Neural progenitor cell (in vitro differentiated cells): ENCODE measurements around the gene HIVEP1. TPM values are rescaled to one million over a fixed set of nuclear protein-coding genes. Genes with fewer than 3 reads are reported as not detected.

ENCODE experiments used
- DNase-seq: peaks from one replicate; pipeline ENCODE4 v3.0.0-alpha.2; 2016; ENCODE audit warnings: low spot score
- H2AFZ ChIP-seq: fragments of 200-600 bp; sonication (generic); replicated peaks from 2 replicates; pipeline ENCODE4 v1.6.1; 2016; ENCODE audit warnings: antibody characterized with exemption
- H3F3A ChIP-seq: fragments of 200-600 bp; sonication (generic); 2 replicates; pipeline ENCODE4 v1.6.1; 2016; ENCODE audit warnings: antibody characterized with exemption, low read depth
- H3K27ac ChIP-seq: fragments of 200-600 bp; sonication (generic); 2 replicates; pipeline ENCODE4 v1.5.1; 2016; ENCODE audit warnings: mild to moderate bottlenecking
- H3K27me3 ChIP-seq: fragments of 200-600 bp; sonication (generic); 2 replicates; pipeline ENCODE4 v1.6.1; 2016; ENCODE audit warnings: mild to moderate bottlenecking, moderate library complexity
- H3K36me3 ChIP-seq: fragments of 200-600 bp; sonication (generic); 2 replicates; pipeline ENCODE4 v1.5.1; 2016
- H3K4me1 ChIP-seq: fragments of 200-600 bp; sonication (generic); 2 replicates; pipeline ENCODE4 v1.6.1; 2016; ENCODE audit warnings: mixed run types
- H3K4me2 ChIP-seq: fragments of 200-600 bp; sonication (generic); 2 replicates; pipeline ENCODE4 v1.6.1; 2016
- H3K4me3 ChIP-seq: fragments of 200-600 bp; sonication (generic); 2 replicates; pipeline ENCODE4 v1.5.1; 2016
- H3K79me2 ChIP-seq: fragments of 200-600 bp; sonication (generic); 2 replicates; pipeline ENCODE4 v1.6.1; 2016; ENCODE audit warnings: low read depth
- H3K9ac ChIP-seq: fragments of 200-600 bp; sonication (generic); 2 replicates; pipeline ENCODE4 v1.6.1; 2016
- H3K9me3 ChIP-seq: fragments of 200-600 bp; sonication (generic); 2 replicates; pipeline ENCODE4 v1.5.1; 2016; ENCODE audit warnings: low read depth
- H4K20me1 ChIP-seq: fragments of 200-600 bp; sonication (generic); 2 replicates; pipeline ENCODE4 v1.6.1; 2016; ENCODE audit warnings: low read depth
- H3K27ac Mint-ChIP-seq: 3 replicates; pipeline ENCODE4 v1.8.0; 2021; ENCODE audit warnings: mixed read lengths
- H3K27me3 Mint-ChIP-seq: 2 replicates; pipeline ENCODE4 v1.8.0; 2022; ENCODE audit warnings: low read depth, mild to moderate bottlenecking, inconsistent platforms, moderate library complexity, mixed read lengths; ENCODE audit not compliant: insufficient read depth
- H3K36me3 Mint-ChIP-seq: 3 replicates; pipeline ENCODE4 v1.8.0; 2021; ENCODE audit warnings: mixed read lengths
- H3K4me1 Mint-ChIP-seq: 3 replicates; pipeline ENCODE4 v1.8.0; 2021; ENCODE audit warnings: mixed read lengths
- H3K4me3 Mint-ChIP-seq: 3 replicates; pipeline ENCODE4 v1.8.0; 2021; ENCODE audit warnings: mild to moderate bottlenecking, moderate library complexity, mixed read lengths
- H3K9me3 Mint-ChIP-seq: 3 replicates; pipeline ENCODE4 v1.8.0; 2020; ENCODE audit warnings: mixed read lengths
- EZH2 ChIP-seq: fragments of 200-600 bp; sonication (generic); IDR thresholded peaks from 2 replicates; pipeline ENCODE4 v1.6.1; 2017; ENCODE audit warnings: antibody characterized with exemption, mild to moderate bottlenecking, moderate library complexity
- EZH2phosphoT487 ChIP-seq: fragments of 200-600 bp; sonication (generic); IDR thresholded peaks from 2 replicates; pipeline ENCODE4 v1.6.1; 2017; ENCODE audit warnings: antibody characterized with exemption
- total RNA-seq: library from RNA; depleted of rRNA; stranded (reverse); fragments of >200 nt; gene quantifications from 2 replicates; pipeline ENCODE4 v1.2.3, GENCODE V29; 2015; ENCODE audit warnings: low replicate concordance
- TF ChIP-seq, protein P1 (sequence below): fragments of 200-600 bp; sonication (generic); IDR thresholded peaks from 2 replicates; pipeline ENCODE4 v1.5.1; 2017; ENCODE audit warnings: antibody characterized with exemption, mild to moderate bottlenecking

HIVEP1 gene
- total RNA-seq, 1 donor from 2014 or later = 23.3 TPM

GRCh38 chr6:12115001-12115400, 102.9 kb downstream of the HIVEP1 start:
- Mint-ChIP-seq H3K27ac (no peak overlapping the region), H3K4me1 (no peaks in the 10 kb centered on the region), H3K4me3 (no peak overlapping the region), H3K36me3 (peaks cover 45% of the 10 kb centered on the region), H3K9me3 (peaks cover 15% of the 10 kb centered on the region), H3K27me3 (no peaks in the 10 kb centered on the region)
- Histone ChIP-seq H3K36me3 (peaks cover 4% of the 10 kb centered on the region), H3K4me3 (no peak overlapping the region), H3K79me2 (peaks cover 14% of the 10 kb centered on the region), H2AFZ (no peak overlapping the region), H3K4me2 (no peak overlapping the region), H3K9ac (no peak overlapping the region), H3F3A (no peaks in the 10 kb centered on the region), H3K4me1 (peaks cover 22% of the 10 kb centered on the region), H3K27ac (no peak overlapping the region), H3K9me3 (no peaks in the 10 kb centered on the region), H4K20me1 (no peaks in the 10 kb centered on the region), H3K27me3 (no peaks in the 10 kb centered on the region)
- TF ChIP-seq, protein P1, sequence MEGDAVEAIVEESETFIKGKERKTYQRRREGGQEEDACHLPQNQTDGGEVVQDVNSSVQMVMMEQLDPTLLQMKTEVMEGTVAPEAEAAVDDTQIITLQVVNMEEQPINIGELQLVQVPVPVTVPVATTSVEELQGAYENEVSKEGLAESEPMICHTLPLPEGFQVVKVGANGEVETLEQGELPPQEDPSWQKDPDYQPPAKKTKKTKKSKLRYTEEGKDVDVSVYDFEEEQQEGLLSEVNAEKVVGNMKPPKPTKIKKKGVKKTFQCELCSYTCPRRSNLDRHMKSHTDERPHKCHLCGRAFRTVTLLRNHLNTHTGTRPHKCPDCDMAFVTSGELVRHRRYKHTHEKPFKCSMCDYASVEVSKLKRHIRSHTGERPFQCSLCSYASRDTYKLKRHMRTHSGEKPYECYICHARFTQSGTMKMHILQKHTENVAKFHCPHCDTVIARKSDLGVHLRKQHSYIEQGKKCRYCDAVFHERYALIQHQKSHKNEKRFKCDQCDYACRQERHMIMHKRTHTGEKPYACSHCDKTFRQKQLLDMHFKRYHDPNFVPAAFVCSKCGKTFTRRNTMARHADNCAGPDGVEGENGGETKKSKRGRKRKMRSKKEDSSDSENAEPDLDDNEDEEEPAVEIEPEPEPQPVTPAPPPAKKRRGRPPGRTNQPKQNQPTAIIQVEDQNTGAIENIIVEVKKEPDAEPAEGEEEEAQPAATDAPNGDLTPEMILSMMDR = no peak
- no peak for TF ChIP-seq EZH2
- TF ChIP-seq EZH2phosphoT487 = no peak
- DNase-seq = no peak

GRCh38 chr6:12115492-12115891, 103.4 kb downstream of the HIVEP1 start:
- H3K4me2 ChIP-seq = no peak overlapping the region
- no peak for DNase-seq
- H2AFZ ChIP-seq = no peak overlapping the region
- H3K4me1 Mint-ChIP-seq = no peaks in the 10 kb centered on the region
- no peaks in the 10 kb centered on the region for H3K27me3 Mint-ChIP-seq
- H3K9me3 ChIP-seq = no peaks in the 10 kb centered on the region
- peaks cover 15% of the 10 kb centered on the region for H3K9me3 Mint-ChIP-seq
- H3K36me3 Mint-ChIP-seq = peaks cover 47% of the 10 kb centered on the region
- no peaks in the 10 kb centered on the region for H3K27me3 ChIP-seq
- H3K4me1 ChIP-seq = peaks cover 22% of the 10 kb centered on the region
- no peak overlapping the region for H3K4me3 ChIP-seq
- H4K20me1 ChIP-seq = no peaks in the 10 kb centered on the region
- H3K27ac ChIP-seq = no peak overlapping the region
- H3K4me3 Mint-ChIP-seq = no peak overlapping the region
- peaks cover 9% of the 10 kb centered on the region for H3K36me3 ChIP-seq
- H3F3A ChIP-seq = no peaks in the 10 kb centered on the region
- H3K79me2 ChIP-seq = peaks cover 14% of the 10 kb centered on the region
- H3K27ac Mint-ChIP-seq = peak overlapping the region; percentile 72
- H3K9ac ChIP-seq = no peak overlapping the region
- TF ChIP-seq, protein P1 = no peak
- TF ChIP-seq EZH2phosphoT487 (no peak), EZH2 (no peak)

GRCh38 chr6:12116264-12116800, 104.2 kb downstream of the HIVEP1 start:
- H3K4me3 Mint-ChIP-seq = no peak overlapping the region
- Histone ChIP-seq H3K9ac (no peak overlapping the region), H3K36me3 (peaks cover 18% of the 10 kb centered on the region), H3K4me1 (peaks cover 22% of the 10 kb centered on the region), H3K4me2 (no peak overlapping the region), H3K27me3 (no peaks in the 10 kb centered on the region), H2AFZ (no peak overlapping the region), H3K27ac (no peak overlapping the region), H4K20me1 (no peaks in the 10 kb centered on the region), H3K4me3 (no peak overlapping the region), H3K79me2 (peaks cover 14% of the 10 kb centered on the region), H3F3A (no peaks in the 10 kb centered on the region), H3K9me3 (no peaks in the 10 kb centered on the region)
- H3K27ac Mint-ChIP-seq = no peak overlapping the region
- H3K27me3 Mint-ChIP-seq = no peaks in the 10 kb centered on the region
- H3K4me1 Mint-ChIP-seq = no peaks in the 10 kb centered on the region
- TF ChIP-seq, protein P1 = no peak
- no peak for TF ChIP-seq EZH2phosphoT487
- TF ChIP-seq EZH2 = no peak
- H3K9me3 Mint-ChIP-seq = peaks cover 15% of the 10 kb centered on the region
- H3K36me3 Mint-ChIP-seq = peaks cover 51% of the 10 kb centered on the region
- no peak for DNase-seq
